ENCODE data around the gene SOCS6.

DNA sequence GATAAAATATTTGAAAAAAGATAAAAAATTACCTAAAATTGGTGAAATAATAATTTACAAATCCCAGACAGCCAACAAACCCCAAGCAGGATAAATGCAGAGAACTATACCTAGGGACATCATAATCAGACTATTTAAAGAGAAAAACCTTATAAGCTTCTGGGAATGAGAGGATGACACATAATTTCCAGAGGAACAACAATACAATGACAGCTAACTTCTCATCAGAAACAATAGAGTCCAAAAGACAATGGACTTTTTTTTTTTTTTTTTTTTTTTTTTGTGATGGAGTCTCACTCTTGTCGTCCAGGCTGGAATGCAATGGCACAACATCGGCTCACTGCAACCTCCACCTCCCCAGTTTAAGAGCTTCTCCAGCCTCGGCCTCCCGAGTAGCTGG, 65.2 kb downstream of the SOCS6 start:
- TF ChIP-seq SMC3 (IDR thresholded peaks at IDR 0.05; ENCODE audit: low read depth, low read length) (no peak), RAD21 (IDR thresholded peaks at IDR 0.05; ENCODE audit: low read length) (no peak), MAX (IDR thresholded peaks at IDR 0.05; ENCODE audit: low read depth) (no peak), USF2 (IDR thresholded peaks at IDR 0.05; ENCODE audit: borderline replicate concordance, low read depth, low read length) (no peak), TCF12 (IDR thresholded peaks at IDR 0.05) (no peak), RXRA (IDR thresholded peaks at IDR 0.05; ENCODE audit: borderline replicate concordance, low read depth) (no peak), FOXM1 (IDR thresholded peaks at IDR 0.05; ENCODE audit: low read depth) (no peak), TAF1 (IDR thresholded peaks at IDR 0.05; ENCODE audit: borderline replicate concordance, low read depth, low read length) (no peak), POLR2AphosphoS5 (IDR thresholded peaks at IDR 0.05; ENCODE audit: low read depth, low read length) (no peak), EP300 (IDR thresholded peaks at IDR 0.05; ENCODE audit: borderline replicate concordance in 1 of 2, low read depth in 1 of 2, low read length in 1 of 2) (no peak), GATA2 (CRISPR knock-in tag; IDR thresholded peaks at IDR 0.05) (no peak), RCOR1 (IDR thresholded peaks at IDR 0.05; ENCODE audit: low read length) (no peak), EZH2phosphoT487 (IDR thresholded peaks at IDR 0.05; ENCODE audit: borderline replicate concordance, low read depth) (no peak)
- TF ChIP-seq, protein P1, sequence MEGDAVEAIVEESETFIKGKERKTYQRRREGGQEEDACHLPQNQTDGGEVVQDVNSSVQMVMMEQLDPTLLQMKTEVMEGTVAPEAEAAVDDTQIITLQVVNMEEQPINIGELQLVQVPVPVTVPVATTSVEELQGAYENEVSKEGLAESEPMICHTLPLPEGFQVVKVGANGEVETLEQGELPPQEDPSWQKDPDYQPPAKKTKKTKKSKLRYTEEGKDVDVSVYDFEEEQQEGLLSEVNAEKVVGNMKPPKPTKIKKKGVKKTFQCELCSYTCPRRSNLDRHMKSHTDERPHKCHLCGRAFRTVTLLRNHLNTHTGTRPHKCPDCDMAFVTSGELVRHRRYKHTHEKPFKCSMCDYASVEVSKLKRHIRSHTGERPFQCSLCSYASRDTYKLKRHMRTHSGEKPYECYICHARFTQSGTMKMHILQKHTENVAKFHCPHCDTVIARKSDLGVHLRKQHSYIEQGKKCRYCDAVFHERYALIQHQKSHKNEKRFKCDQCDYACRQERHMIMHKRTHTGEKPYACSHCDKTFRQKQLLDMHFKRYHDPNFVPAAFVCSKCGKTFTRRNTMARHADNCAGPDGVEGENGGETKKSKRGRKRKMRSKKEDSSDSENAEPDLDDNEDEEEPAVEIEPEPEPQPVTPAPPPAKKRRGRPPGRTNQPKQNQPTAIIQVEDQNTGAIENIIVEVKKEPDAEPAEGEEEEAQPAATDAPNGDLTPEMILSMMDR (IDR thresholded peaks at IDR 0.05): no peak
